HepG2 (cell line): ENCODE results near the gene MB. TPM values are rescaled to one million over a fixed set of nuclear protein-coding genes. Genes with fewer than 3 reads are reported as not detected.

Source experiments
- ATAC-seq: fragments of 200-7000 bp; cut with Tn5 transposase; 3 replicates; pipeline ENCODE4 v1.9.1; 2020; ENCODE audit warnings: mild to moderate bottlenecking, moderate library complexity
- BruUV-seq: library from RNA; stranded (reverse); fragments of 400-500 nt; replicated peaks from 2 replicates; lab custom pipeline; 2021; lab: Mats Ljungman, UMichigan
- CTCF ChIA-PET: fragments of 300-600 bp; formaldehyde crosslinking; extraction: SDS; loops from one replicate; lab custom pipeline; 2021; ENCODE audit warnings: low total read pairs, inconsistent platforms, low intra/inter-chr PET ratio; lab: Yijun Ruan, JAX
- POLR2A ChIA-PET: fragments of 350-600 bp; sonication (Branson Sonifier 250); formaldehyde crosslinking; loops from one replicate; lab custom pipeline; 2020; ENCODE audit warnings: antibody characterized with exemption, inconsistent platforms; lab: Yijun Ruan, JAX
- DNase-seq: peaks from one replicate; pipeline ENCODE4 v3.0.0-alpha.2; 2015; ENCODE audit warnings: low spot score
- FAIRE-seq: peaks from 3 replicates; lab custom pipeline; 2011; peaks lifted over from hg19 to GRCh38; lab: Jason Lieb, UNC
- H2AFZ ChIP-seq: one replicate; pipeline ENCODE4 v1.6.1; 2011; ENCODE audit warnings: low read length, inconsistent platforms
- H3K27ac ChIP-seq: fragments of 300-600 bp; 3 replicates; pipeline ENCODE4 v1.8.0; 2011; ENCODE audit warnings: mixed run types, mild to moderate bottlenecking, mixed read lengths, low read length, inconsistent platforms; ENCODE audit not compliant: insufficient read depth; ENCODE audit errors: extremely low read length
- H3K27me3 ChIP-seq, 2 experiments: fragments of 200-600 bp in 1 of 2; 2 replicates in 1 of 2; 3 replicates in 1 of 2; pipeline versions ENCODE4 v1.6.0 to v1.8.0; 2011; ENCODE audit warnings: low read length in 2 of 2, mild to moderate bottlenecking in 2 of 2, moderate library complexity in 2 of 2, inconsistent platforms in 1 of 2; ENCODE audit not compliant: insufficient read depth in 2 of 2, control insufficient read depth in 1 of 2
- H3K36me3 ChIP-seq, 2 experiments: fragments of 200-600 bp in 1 of 2; replicated peaks in 1 of 2; 2 replicates in 1 of 2; 3 replicates in 1 of 2; pipeline versions ENCODE4 v1.5.1 to v1.8.0; 2011; ENCODE audit warnings: low read length in 2 of 2, inconsistent platforms in 1 of 2; ENCODE audit not compliant: insufficient read depth in 2 of 2, control insufficient read depth in 1 of 2
- H3K4me1 ChIP-seq: 2 replicates; pipeline ENCODE4 v1.5.1; 2012; ENCODE audit warnings: low read length, inconsistent platforms; ENCODE audit not compliant: insufficient read depth
- H3K4me2 ChIP-seq: 2 replicates; pipeline ENCODE4 v1.6.0; 2011; ENCODE audit warnings: low read depth, low read length, inconsistent platforms
- H3K4me3 ChIP-seq, 3 experiments: fragments of 200-600 bp in 1 of 3; sonication (generic), shearing (Covaris generic) in 1 of 3; replicated peaks in 1 of 3; 2 replicates each; pipeline ENCODE4 v1.5.1; 2011 to 2016; ENCODE audit warnings: low read length in 3 of 3, inconsistent platforms in 2 of 3, low read depth in 2 of 3, mild to moderate bottlenecking in 2 of 3, control low read depth in 1 of 3, mixed read lengths in 1 of 3; ENCODE audit not compliant: insufficient read depth in 1 of 3
- H3K79me2 ChIP-seq: one replicate; pipeline ENCODE4 v1.6.1; 2011; ENCODE audit warnings: low read length, inconsistent platforms; ENCODE audit not compliant: insufficient read depth
- H3K9ac ChIP-seq: 2 replicates; pipeline ENCODE4 v1.6.0; 2011; ENCODE audit warnings: mild to moderate bottlenecking, low read depth, low read length, inconsistent platforms; ENCODE audit not compliant: insufficient read depth
- H3K9me3 ChIP-seq: 2 replicates; pipeline ENCODE4 v1.5.1; 2012; ENCODE audit warnings: mild to moderate bottlenecking, low read length
- H4K20me1 ChIP-seq: 2 replicates; pipeline ENCODE4 v1.6.0; 2011; ENCODE audit warnings: inconsistent platforms, mild to moderate bottlenecking, low read length, moderate library complexity; ENCODE audit not compliant: insufficient read depth
- IKZF1 ChIP-seq: fragments of 450-650 bp; IDR thresholded peaks from 2 replicates; pipeline ENCODE4 v1.7.1; 2016
- ONECUT2 ChIP-seq: sonication (generic); formaldehyde crosslinking; IDR thresholded peaks from 2 replicates; pipeline ENCODE4 v1.4.0; 2020; ENCODE audit warnings: missing genetic modification reagents
- RBAK ChIP-seq: sonication (generic); formaldehyde crosslinking; IDR thresholded peaks from 2 replicates; pipeline ENCODE4 v1.5.1; 2020; ENCODE audit warnings: mild to moderate bottlenecking, missing genetic modification reagents
- WGBS: methylation state at CpG from one replicate; pipeline ENCODE4 v1.1.6; 2017; ENCODE audit warnings: low lambda C conversion rate; 5-methylcytosine and 5-hydroxymethylcytosine counted together
- in situ Hi-C: cut with HindIII; loops from 2 replicates; pipeline ENCODE4 v1.10.0; 2017; ENCODE audit warnings: low pct_unique_long_range_greater_than_20kb; ENCODE audit not compliant: extremely low pct_ligation_motif_present
- intact Hi-C: fragments of 100-400 bp; cut with micrococcal nuclease; formaldehyde crosslinking; loops from one replicate; pipeline ENCODE4 v1.10.0; 2022; ENCODE audit not compliant: unreplicated experiment
- polyA plus RNA-seq, 8 experiments: library from polyadenylated mRNA; depleted of rRNA in 3 of 8; stranded (reverse) in 7 of 8; unstranded in 1 of 8; fragments of >200 nt; fragmentation: Illumina TruSeq in 4 of 8; extraction: Trizol in 4 of 8; gene quantifications; 2 replicates each; pipeline versions ENCODE4 v1.2.1 to v1.2.3, GENCODE V29; 2011 to 2016; ENCODE audit warnings: low read depth in 4 of 8, missing spikeins in 1 of 8, mixed read lengths in 1 of 8; ENCODE audit not compliant: insufficient read depth in 1 of 8
- total RNA-seq, 5 experiments: library from RNA; depleted of rRNA; stranded (reverse); fragments of >200 nt; fragmentation: Illumina TruSeq; extraction: Trizol; gene quantifications; 2 replicates each; pipeline ENCODE4 v1.2.3, GENCODE V29; 2016; ENCODE audit warnings: low read depth in 1 of 5
- TF ChIP-seq, protein P1 (sequence below): fragments of 450-650 bp; IDR thresholded peaks from 2 replicates; pipeline ENCODE4 v1.6.1; 2017
- TF ChIP-seq, protein P2 (sequence below): IDR thresholded peaks from 2 replicates; pipeline ENCODE4 v1.6.1; 2016; ENCODE audit warnings: control low read depth
- TF ChIP-seq, protein P3 (sequence below): sonication (generic); formaldehyde crosslinking; IDR thresholded peaks from 2 replicates; pipeline ENCODE4 v1.4.0; 2020; ENCODE audit warnings: missing genetic modification reagents

Gene MB
- total and polyA plus RNA-seq, 2 of the 13 experiments (the other 11 are each of a cell fraction or from before 2014, with no cell fraction given) = 0.07 TPM; not detected in 1

DNA sequence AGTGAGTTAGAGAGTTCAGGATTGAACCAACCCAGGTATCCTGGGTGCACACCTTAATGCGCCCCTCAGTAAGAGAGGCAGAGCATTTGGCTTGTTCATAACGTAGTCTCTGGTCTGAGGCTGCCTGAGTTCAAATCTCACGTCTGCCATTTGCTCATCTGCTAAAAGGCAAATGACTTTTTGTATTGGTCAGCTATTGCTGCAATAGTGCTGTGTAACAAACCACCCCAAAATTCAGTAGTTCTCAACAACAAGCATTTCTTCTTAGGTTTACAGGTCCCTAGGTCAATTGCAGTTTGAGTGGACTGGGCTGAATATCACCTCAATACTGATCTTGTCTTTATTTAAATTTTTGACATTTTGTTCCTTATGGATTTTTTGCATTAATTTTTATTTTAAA, 58.4 kb downstream of the MB start:
- TF ChIP-seq, protein P1, sequence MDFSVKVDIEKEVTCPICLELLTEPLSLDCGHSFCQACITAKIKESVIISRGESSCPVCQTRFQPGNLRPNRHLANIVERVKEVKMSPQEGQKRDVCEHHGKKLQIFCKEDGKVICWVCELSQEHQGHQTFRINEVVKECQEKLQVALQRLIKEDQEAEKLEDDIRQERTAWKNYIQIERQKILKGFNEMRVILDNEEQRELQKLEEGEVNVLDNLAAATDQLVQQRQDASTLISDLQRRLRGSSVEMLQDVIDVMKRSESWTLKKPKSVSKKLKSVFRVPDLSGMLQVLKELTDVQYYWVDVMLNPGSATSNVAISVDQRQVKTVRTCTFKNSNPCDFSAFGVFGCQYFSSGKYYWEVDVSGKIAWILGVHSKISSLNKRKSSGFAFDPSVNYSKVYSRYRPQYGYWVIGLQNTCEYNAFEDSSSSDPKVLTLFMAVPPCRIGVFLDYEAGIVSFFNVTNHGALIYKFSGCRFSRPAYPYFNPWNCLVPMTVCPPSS = no peak
- peak; percentile 82; the same call in 1 of the 2 replicates for TF ChIP-seq RBAK (CRISPR knock-in tag)
- WGBS = 30% methylated on average over 3 of the region's 3 CpGs
- in situ Hi-C loops (no loop called here), intact Hi-C loops (no loop called here)
- peaks cover 0 to 25% of the 10 kb centered on the region in 2 experiments; a peak in 2 of 5 replicates for H3K27me3 ChIP-seq
- H3K4me1 ChIP-seq = no peaks in the 10 kb centered on the region
- H3K4me3 ChIP-seq = no peak overlapping the region
- no peak for FAIRE-seq
- no peak overlapping the region for H3K27ac ChIP-seq
- no peak overlapping the region for H3K9ac ChIP-seq
- CTCF ChIA-PET = no interaction called here
- H3K9me3 ChIP-seq = no peaks in the 10 kb centered on the region
- no peaks in the 10 kb centered on the region for H3K36me3 ChIP-seq
- no peak overlapping the region for H3K4me2 ChIP-seq
- H2AFZ ChIP-seq = no peak overlapping the region
- no peaks in the 10 kb centered on the region for H3K79me2 ChIP-seq
- DNase-seq = no peak
- POLR2A ChIA-PET = no interaction called here
- ATAC-seq = no peak
- no peaks in the 10 kb centered on the region for H4K20me1 ChIP-seq
- no TSS peak for BruUV-seq

DNA sequence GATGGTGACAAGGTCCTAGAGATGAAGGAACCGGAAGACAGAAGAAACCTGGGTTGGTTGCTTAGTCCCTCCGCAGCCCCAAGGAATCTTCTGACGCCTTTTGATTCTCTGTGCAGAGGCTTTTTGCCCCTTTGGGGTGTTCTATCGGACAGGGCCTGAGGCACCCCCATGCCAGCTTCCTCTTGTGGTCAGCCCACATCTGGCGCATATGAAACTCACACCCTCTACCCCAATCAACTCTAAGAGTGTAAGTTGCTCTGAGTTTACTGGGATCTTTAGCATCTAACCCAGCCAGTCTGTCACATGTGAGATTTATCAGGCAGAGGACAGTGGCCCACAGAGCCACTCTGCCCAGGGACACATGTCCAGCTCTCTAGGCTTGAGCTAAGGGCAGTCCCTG, 59.1 kb downstream of the MB start:
- no TSS peak for BruUV-seq
- FAIRE-seq = no peak
- Histone ChIP-seq H3K4me3 (no peak overlapping the region), H3K4me2 (no peak overlapping the region), H3K27ac (no peak overlapping the region), H4K20me1 (no peaks in the 10 kb centered on the region), H3K36me3 (no peaks in the 10 kb centered on the region), H2AFZ (no peak overlapping the region)
- no peak for DNase-seq
- WGBS = 72% methylated on average over 5 of the region's 5 CpGs
- CTCF ChIA-PET = no interaction called here
- TF ChIP-seq, protein P2, sequence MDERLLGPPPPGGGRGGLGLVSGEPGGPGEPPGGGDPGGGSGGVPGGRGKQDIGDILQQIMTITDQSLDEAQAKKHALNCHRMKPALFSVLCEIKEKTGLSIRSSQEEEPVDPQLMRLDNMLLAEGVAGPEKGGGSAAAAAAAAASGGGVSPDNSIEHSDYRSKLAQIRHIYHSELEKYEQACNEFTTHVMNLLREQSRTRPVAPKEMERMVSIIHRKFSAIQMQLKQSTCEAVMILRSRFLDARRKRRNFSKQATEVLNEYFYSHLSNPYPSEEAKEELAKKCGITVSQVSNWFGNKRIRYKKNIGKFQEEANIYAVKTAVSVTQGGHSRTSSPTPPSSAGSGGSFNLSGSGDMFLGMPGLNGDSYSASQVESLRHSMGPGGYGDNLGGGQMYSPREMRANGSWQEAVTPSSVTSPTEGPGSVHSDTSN = no peak
- TF ChIP-seq, protein P3, sequence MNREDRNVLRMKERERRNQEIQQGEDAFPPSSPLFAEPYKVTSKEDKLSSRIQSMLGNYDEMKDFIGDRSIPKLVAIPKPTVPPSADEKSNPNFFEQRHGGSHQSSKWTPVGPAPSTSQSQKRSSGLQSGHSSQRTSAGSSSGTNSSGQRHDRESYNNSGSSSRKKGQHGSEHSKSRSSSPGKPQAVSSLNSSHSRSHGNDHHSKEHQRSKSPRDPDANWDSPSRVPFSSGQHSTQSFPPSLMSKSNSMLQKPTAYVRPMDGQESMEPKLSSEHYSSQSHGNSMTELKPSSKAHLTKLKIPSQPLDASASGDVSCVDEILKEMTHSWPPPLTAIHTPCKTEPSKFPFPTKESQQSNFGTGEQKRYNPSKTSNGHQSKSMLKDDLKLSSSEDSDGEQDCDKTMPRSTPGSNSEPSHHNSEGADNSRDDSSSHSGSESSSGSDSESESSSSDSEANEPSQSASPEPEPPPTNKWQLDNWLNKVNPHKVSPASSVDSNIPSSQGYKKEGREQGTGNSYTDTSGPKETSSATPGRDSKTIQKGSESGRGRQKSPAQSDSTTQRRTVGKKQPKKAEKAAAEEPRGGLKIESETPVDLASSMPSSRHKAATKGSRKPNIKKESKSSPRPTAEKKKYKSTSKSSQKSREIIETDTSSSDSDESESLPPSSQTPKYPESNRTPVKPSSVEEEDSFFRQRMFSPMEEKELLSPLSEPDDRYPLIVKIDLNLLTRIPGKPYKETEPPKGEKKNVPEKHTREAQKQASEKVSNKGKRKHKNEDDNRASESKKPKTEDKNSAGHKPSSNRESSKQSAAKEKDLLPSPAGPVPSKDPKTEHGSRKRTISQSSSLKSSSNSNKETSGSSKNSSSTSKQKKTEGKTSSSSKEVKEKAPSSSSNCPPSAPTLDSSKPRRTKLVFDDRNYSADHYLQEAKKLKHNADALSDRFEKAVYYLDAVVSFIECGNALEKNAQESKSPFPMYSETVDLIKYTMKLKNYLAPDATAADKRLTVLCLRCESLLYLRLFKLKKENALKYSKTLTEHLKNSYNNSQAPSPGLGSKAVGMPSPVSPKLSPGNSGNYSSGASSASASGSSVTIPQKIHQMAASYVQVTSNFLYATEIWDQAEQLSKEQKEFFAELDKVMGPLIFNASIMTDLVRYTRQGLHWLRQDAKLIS = no peak
- TF ChIP-seq ONECUT2 (CRISPR knock-in tag) = no peak
- TF ChIP-seq IKZF1 = no peak
- TF ChIP-seq, all 625 proteins: peak for 0
- Histone ChIP-seq H3K9ac (no peak overlapping the region), H3K4me1 (no peaks in the 10 kb centered on the region), H3K9me3 (no peaks in the 10 kb centered on the region), H3K79me2 (no peaks in the 10 kb centered on the region), H3K27me3 (peaks cover 0 to 27% of the 10 kb centered on the region in 2 experiments; a peak in 2 of 5 replicates)
- intact Hi-C loops = no loop called here
- in situ Hi-C loops = no loop called here
- POLR2A ChIA-PET = no interaction called here
- no peak for ATAC-seq
